Activated T-helper 9 cell treated with anti-CD3 and anti-CD28 coated beads, Interleukin-2, amount 50 U/mL, for 16 hours (primary cell): ENCODE data around the gene ZFAND2B.
A peak's percentile ranks its signal among the peaks of the same experiment; 100 is the strongest.

Source experiments
- DNase-seq: peaks from one replicate; pipeline ENCODE4 v3.0.0-alpha.2; 2020; ENCODE audit warnings: low read depth

The ZFAND2B gene

GRCh38 chr2:219204425-219205164 is 2.0 kb upstream of the ZFAND2B start:
- DNase-seq, result no peak

GRCh38 chr2:219205165-219205538 is 1.4 kb upstream of the ZFAND2B start:
- DNase-seq, result no peak

GRCh38 chr2:219205981-219206327 is 628 bp upstream of the ZFAND2B start:
- DNase-seq, result no peak

- DNase-seq, result no peak
Observed at GRCh38 chr2:219207134-219207883, 727 bp downstream of the ZFAND2B start.

GRCh38 chr2:219207884-219208740 is 1.5 kb downstream of the ZFAND2B start:
- DNase-seq, result no peak

- DNase-seq, result no peak
Observed at GRCh38 chr2:219209236-219210195, 2.9 kb downstream of the ZFAND2B start.

GRCh38 chr2:219210196-219210885 is 3.8 kb downstream of the ZFAND2B start:
- DNase-seq, result no peak

- DNase-seq, result no peak
Observed at GRCh38 chr2:219210886-219211362, 4.3 kb downstream of the ZFAND2B start.

- no peak for DNase-seq
Observed at GRCh38 chr2:219213026-219213415, 6.4 kb downstream of the ZFAND2B start.

- no peak for DNase-seq
Observed at GRCh38 chr2:219213486-219214071, 7.0 kb downstream of the ZFAND2B start.

GRCh38 chr2:219214141-219214540 is 7.6 kb downstream of the ZFAND2B start:
- DNase-seq, result no peak

GRCh38 chr2:219214786-219215185 is 8.2 kb downstream of the ZFAND2B start:
- no peak for DNase-seq

- DNase-seq, result no peak
Observed at GRCh38 chr2:219215871-219216534, 9.4 kb downstream of the ZFAND2B start.

GRCh38 chr2:219216535-219216915 is 9.9 kb downstream of the ZFAND2B start:
- no peak for DNase-seq

GRCh38 chr2:219218217-219218731 is 11.7 kb downstream of the ZFAND2B start:
- no peak for DNase-seq

GRCh38 chr2:219218732-219219701 is 12.4 kb downstream of the ZFAND2B start, which contains the start of gene ABCB6:
Gene ABCB6 (minus strand): TSS chr2:219218958. CDS start chr2:219218673, 285 bp downstream.
- DNase-seq, result peak; percentile 84

GRCh38 chr2:219219784-219220532 is 13.4 kb downstream of the ZFAND2B start:
- DNase-seq, result no peak
